H1 (cell line): ENCODE measurements around the gene LONP2. TPM values are rescaled to one million over a fixed set of nuclear protein-coding genes. Genes with fewer than 3 reads are reported as not detected.
A peak's percentile ranks its signal among the peaks of the same experiment; 100 is the strongest.

Experiments used
- CTCF ChIA-PET: fragments of 300-600 bp; sonication (Branson Sonifier 250); formaldehyde crosslinking; loops from one replicate; lab custom pipeline; 2021; ENCODE audit not compliant: partially characterized antibody; lab: Charles Lee
- POLR2A ChIA-PET: fragments of 300-600 bp; sonication (Branson Sonifier 250); formaldehyde crosslinking; loops from one replicate; lab custom pipeline; 2021; ENCODE audit warnings: inconsistent platforms; ENCODE audit not compliant: partially characterized antibody; lab: Charles Lee
- DNase-seq, 2 experiments: peaks; one replicate each; pipeline versions ENCODE4 v3.0.0 to v3.0.0-alpha.2; 2010 to 2022; ENCODE audit warnings: low spot score in 2 of 2, low read depth in 1 of 2, mixed read lengths in 1 of 2
- FAIRE-seq: peaks from 2 replicates; lab custom pipeline; 2011; peaks lifted over from hg19 to GRCh38; lab: Jason Lieb, UNC
- H2AFZ ChIP-seq: 2 replicates; pipeline ENCODE4 v1.8.1; 2012; ENCODE audit warnings: low read length, inconsistent platforms
- H2AK5ac ChIP-seq: 2 replicates; pipeline ENCODE4 v1.6.1; 2013; ENCODE audit warnings: low read depth, low read length
- H2BK120ac ChIP-seq: replicated peaks from 2 replicates; pipeline ENCODE3; 2013; ENCODE audit warnings: low read depth, low read length, inconsistent platforms
- H2BK12ac ChIP-seq: 2 replicates; pipeline ENCODE4 v1.6.1; 2013; ENCODE audit warnings: low read depth, low read length
- H2BK15ac ChIP-seq: 2 replicates; pipeline ENCODE4 v1.6.1; 2013; ENCODE audit warnings: low read length
- H2BK20ac ChIP-seq: 2 replicates; pipeline ENCODE4 v1.6.1; 2013; ENCODE audit warnings: low read length
- H2BK5ac ChIP-seq: 2 replicates; pipeline ENCODE4 v1.6.1; 2013; ENCODE audit warnings: low read depth, low read length
- H3K14ac ChIP-seq: 2 replicates; pipeline ENCODE4 v1.6.1; 2013; ENCODE audit warnings: inconsistent platforms; ENCODE audit not compliant: insufficient read length
- H3K18ac ChIP-seq: 2 replicates; pipeline ENCODE4 v1.6.1; 2013; ENCODE audit warnings: low read length; ENCODE audit errors: extremely low read depth
- H3K23ac ChIP-seq: 2 replicates; pipeline ENCODE4 v1.6.1; 2013; ENCODE audit warnings: inconsistent platforms; ENCODE audit not compliant: insufficient read length
- H3K23me2 ChIP-seq: 2 replicates; pipeline ENCODE4 v1.6.1; 2013; ENCODE audit warnings: low read depth, low read length
- H3K27ac ChIP-seq: 2 replicates; pipeline ENCODE4 v1.6.1; 2011; ENCODE audit warnings: low read depth, low read length, inconsistent platforms
- H3K27me3 ChIP-seq, 4 experiments: replicated peaks in 1 of 4; 1 replicate in 1 of 4; 2 replicates in 3 of 4; pipeline versions ENCODE4 v1.6.1 to v1.8.1; 2011 to 2013; ENCODE audit warnings: low read length in 3 of 4, mild to moderate bottlenecking in 3 of 4, inconsistent platforms in 2 of 4, mixed read lengths in 2 of 4, moderate library complexity in 1 of 4; ENCODE audit not compliant: control insufficient read depth in 3 of 4, insufficient read depth in 3 of 4; ENCODE audit errors: extremely low read depth in 1 of 4
- H3K36me3 ChIP-seq, 4 experiments: 2 replicates each; pipeline versions ENCODE4 v1.6.1 to v1.8.1; 2011 to 2013; ENCODE audit warnings: mild to moderate bottlenecking in 4 of 4, low read length in 3 of 4, moderate library complexity in 2 of 4, control low read depth in 1 of 4, inconsistent platforms in 1 of 4; ENCODE audit not compliant: insufficient read depth in 4 of 4, control insufficient read depth in 2 of 4
- H3K4ac ChIP-seq: replicated peaks from 2 replicates; pipeline ENCODE3; 2013; ENCODE audit warnings: low read length, low read depth, mixed read lengths, inconsistent platforms; ENCODE audit not compliant: insufficient read length
- H3K4me1 ChIP-seq, 4 experiments: replicated peaks in 1 of 4; 1 replicate in 1 of 4; 2 replicates in 3 of 4; pipeline versions ENCODE4 v1.6.1 to v1.8.1; 2011 to 2013; ENCODE audit warnings: low read length in 3 of 4, inconsistent platforms in 2 of 4, mixed read lengths in 1 of 4; ENCODE audit not compliant: insufficient read depth in 4 of 4, control insufficient read depth in 3 of 4
- H3K4me2 ChIP-seq, 2 experiments: 2 replicates each; pipeline versions ENCODE4 v1.6.1 to v1.8.1; 2011 to 2013; ENCODE audit warnings: low read depth in 2 of 2, low read length in 2 of 2, control low read depth in 1 of 2, inconsistent platforms in 1 of 2, mild to moderate bottlenecking in 1 of 2; ENCODE audit not compliant: insufficient read depth in 1 of 2
- H3K4me3 ChIP-seq, 4 experiments: fragments of 200-600, 300-600 bp in 1 of 4; sonication (generic), shearing (Covaris generic), sonication (Bioruptor Twin) in 1 of 4; 2 replicates each; pipeline versions ENCODE4 v1.5.1 to v1.8.1; 2011 to 2016; ENCODE audit warnings: low read length in 4 of 4, low read depth in 3 of 4, control low read depth in 2 of 4, inconsistent platforms in 2 of 4, mild to moderate bottlenecking in 2 of 4, mixed read lengths in 1 of 4, moderate library complexity in 1 of 4; ENCODE audit not compliant: insufficient read depth in 2 of 4; ENCODE audit errors: extremely low read depth in 1 of 4
- H3K56ac ChIP-seq: replicated peaks from 2 replicates; pipeline ENCODE3; 2013; ENCODE audit warnings: low read depth, mild to moderate bottlenecking, mixed read lengths, low read length, inconsistent platforms; ENCODE audit not compliant: insufficient read length
- H3K79me1 ChIP-seq: 2 replicates; pipeline ENCODE4 v1.6.1; 2013; ENCODE audit warnings: low read depth, low read length, control low read depth
- H3K79me2 ChIP-seq, 2 experiments: 2 replicates each; pipeline versions ENCODE4 v1.6.1 to v1.8.1; 2012 to 2013; ENCODE audit warnings: low read length in 2 of 2, mild to moderate bottlenecking in 2 of 2, inconsistent platforms in 1 of 2; ENCODE audit not compliant: insufficient read depth in 2 of 2, control insufficient read depth in 1 of 2
- H3K9ac ChIP-seq, 4 experiments: replicated peaks in 1 of 4; 1 replicate in 1 of 4; 2 replicates in 3 of 4; pipeline versions ENCODE4 v1.6.1 to v1.8.1; 2011 to 2013; ENCODE audit warnings: low read depth in 3 of 4, low read length in 3 of 4, control low read depth in 2 of 4, mild to moderate bottlenecking in 2 of 4, moderate library complexity in 2 of 4, inconsistent platforms in 1 of 4; ENCODE audit errors: extremely low read depth in 1 of 4
- H3K9me3 ChIP-seq, 2 experiments: 2 replicates each; pipeline versions ENCODE4 v1.6.1 to v1.8.1; 2012 to 2013; ENCODE audit warnings: mild to moderate bottlenecking in 2 of 2, moderate library complexity in 2 of 2, control low read depth in 1 of 2, inconsistent platforms in 1 of 2, low read depth in 1 of 2, low read length in 1 of 2, mixed read lengths in 1 of 2; ENCODE audit not compliant: insufficient read depth in 2 of 2
- H4K20me1 ChIP-seq, 2 experiments: replicated peaks in 1 of 2; 2 replicates each; pipeline versions ENCODE3 to v1.8.1; 2011 to 2013; ENCODE audit warnings: inconsistent platforms in 2 of 2, low read length in 2 of 2, mild to moderate bottlenecking in 1 of 2; ENCODE audit not compliant: insufficient read depth in 2 of 2, control insufficient read depth in 1 of 2
- H4K5ac ChIP-seq: 2 replicates; pipeline ENCODE4 v1.6.1; 2013; ENCODE audit warnings: low read length, low read depth, mixed read lengths, inconsistent platforms; ENCODE audit not compliant: insufficient read length
- H4K8ac ChIP-seq: 2 replicates; pipeline ENCODE4 v1.8.0; 2013; ENCODE audit warnings: mild to moderate bottlenecking, moderate library complexity, low read length, inconsistent platforms; ENCODE audit not compliant: insufficient read depth; ENCODE audit errors: extremely low read depth
- H4K91ac ChIP-seq: replicated peaks from 2 replicates; pipeline ENCODE3; 2013; ENCODE audit warnings: low read length, mixed read lengths, inconsistent platforms; ENCODE audit not compliant: insufficient read length
- BACH1 ChIP-seq: IDR thresholded peaks from 2 replicates; pipeline ENCODE4 v1.6.1; 2012; ENCODE audit warnings: low read length, improper control_type of control experiment
- CTBP2 ChIP-seq: IDR thresholded peaks from 2 replicates; pipeline ENCODE4 v1.7.0; 2011; ENCODE audit warnings: borderline replicate concordance, mild to moderate bottlenecking, moderate library complexity, mixed read lengths, low read length; ENCODE audit not compliant: insufficient read depth, insufficient read length
- FOSL1 ChIP-seq: IDR thresholded peaks from 2 replicates; pipeline ENCODE4 v1.6.1; 2011; ENCODE audit warnings: mild to moderate bottlenecking, low read depth, low read length, moderate library complexity; ENCODE audit not compliant: insufficient read depth
- GABPA ChIP-seq: IDR thresholded peaks from 2 replicates; pipeline ENCODE4 v1.6.1; 2011; ENCODE audit warnings: mild to moderate bottlenecking, low read length, moderate library complexity, borderline replicate concordance; ENCODE audit not compliant: insufficient read depth
- GTF2F1 ChIP-seq: IDR thresholded peaks from 2 replicates; pipeline ENCODE4 v1.6.1; 2012; ENCODE audit warnings: low read depth, low read length, improper control_type of control experiment, borderline replicate concordance
- HDAC6 ChIP-seq: IDR thresholded peaks from one replicate; pipeline ENCODE4 v1.7.1; 2012; ENCODE audit warnings: low read depth, mild to moderate bottlenecking, inconsistent platforms, low read length, moderate library complexity
- JUN ChIP-seq: IDR thresholded peaks from 2 replicates; pipeline ENCODE4 v1.6.1; 2011; ENCODE audit warnings: low read depth, mild to moderate bottlenecking, improper control_type of control experiment, low read length
- JUND ChIP-seq: IDR thresholded peaks from 2 replicates; pipeline ENCODE4 v1.6.1; 2011; ENCODE audit warnings: mild to moderate bottlenecking, improper control_type of control experiment, low read length
- RFX5 ChIP-seq: IDR thresholded peaks from 2 replicates; pipeline ENCODE4 v1.6.1; 2011; ENCODE audit warnings: low read depth, low read length, improper control_type of control experiment, borderline replicate concordance
- SP1 ChIP-seq: IDR thresholded peaks from 2 replicates; pipeline ENCODE4 v1.6.1; 2011; ENCODE audit warnings: low read depth, low read length
- TAF7 ChIP-seq: optimal IDR thresholded peaks from 2 replicates; pipeline ENCODE3; 2011; ENCODE audit warnings: low read depth, mild to moderate bottlenecking, inconsistent platforms, low read length, moderate library complexity, borderline replicate concordance
- TBP ChIP-seq: IDR thresholded peaks from 2 replicates; pipeline ENCODE4 v1.6.1; 2011; ENCODE audit warnings: low read depth, low read length, improper control_type of control experiment
- TCF12 ChIP-seq: IDR thresholded peaks from 2 replicates; pipeline ENCODE4 v1.6.1; 2011; ENCODE audit warnings: low read depth, mild to moderate bottlenecking, low read length
- ZNF274 ChIP-seq: IDR thresholded peaks from 2 replicates; pipeline ENCODE4 v1.7.0; 2012; ENCODE audit warnings: low read length, borderline replicate concordance; ENCODE audit errors: extremely low read depth
- WGBS, 2 experiments: shearing (Covaris generic) in 1 of 2; methylation state at CpG; one replicate each; pipeline versions ENCODE4 v1.1.6 to v1.1.7; 2013 to 2015; ENCODE audit warnings: low lambda C conversion rate in 2 of 2, mixed read lengths in 2 of 2, inconsistent platforms in 1 of 2, low coverage in 1 of 2, missing lambda C conversion rate in 1 of 2; ENCODE audit not compliant: insufficient replicate concordance in 2 of 2, insufficient coverage in 1 of 2, insufficient read length in 1 of 2; ENCODE audit errors: extremely low coverage in 1 of 2, missing lambda C conversion rate in 1 of 2; 5-methylcytosine and 5-hydroxymethylcytosine counted together
- polyA plus RNA-seq, 7 experiments: library from polyadenylated mRNA; depleted of rRNA in 3 of 7; stranded (reverse) in 5 of 7; unstranded in 2 of 7; fragments of >200 nt in 5 of 7; fragments of 200-250 nt in 2 of 7; gene quantifications; 1 replicate in 5 of 7; 2 replicates in 1 of 7; 4 replicates in 1 of 7; pipeline versions ENCODE4 v1.2.1 to v1.2.3, GENCODE V29; 2011 to 2013; ENCODE audit warnings: missing spikeins in 2 of 7, mixed read lengths in 2 of 7
- total RNA-seq: library from RNA; stranded (reverse); fragmentation: NEBNext Ultra II Directional; extraction: Animal tissue kit (Norgen Biotek cat#: 25700); gene quantifications from 2 replicates; pipeline ENCODE4 v1.2.1, GENCODE V29; 2021

The LONP2 gene
- total and polyA plus RNA-seq, 2 of the 8 experiments (the other 6 are each of a cell fraction or from before 2014, with no cell fraction given): 8.1 to 23.1 TPM

GRCh38 chr16:48378836-48379235, 134.7 kb downstream of the LONP2 start:
- Histone ChIP-seq H4K5ac (no peak overlapping the region), H3K18ac (0 out of 2 replicates have a peak overlapping the region, but pooled peaks have one; percentile 11), H2BK20ac (no peak overlapping the region), H3K4me2 (peak overlapping the region; percentile 23 to 34; a peak in 3 of 4 replicates), H4K91ac (no peak overlapping the region), H2AFZ (no peak overlapping the region), H3K9me3 (no peaks in the 10 kb centered on the region), H2BK5ac (no peak overlapping the region), H2BK120ac (no peak overlapping the region), H3K4ac (no peak overlapping the region), H3K23ac (no peak overlapping the region), H3K79me2 (peaks cover 53 to 100% of the 10 kb centered on the region in 2 experiments), H3K14ac (no peak overlapping the region), H3K23me2 (peaks cover 2% of the 10 kb centered on the region), H3K9ac (no peak overlapping the region), H2BK12ac (no peak overlapping the region), H3K36me3 (no peaks in the 10 kb centered on the region), H3K4me3 (peak overlapping the region in 1 of 4 experiments; percentile 9; a peak in 1 of 8 replicates), H3K56ac (no peak overlapping the region), H3K27me3 (no peaks in the 10 kb centered on the region), H3K4me1 (peaks cover 0 to 18% (median 14%) of the 10 kb centered on the region in 4 experiments), H3K79me1 (peaks cover 3% of the 10 kb centered on the region), H2AK5ac (0 out of 2 replicates have a peak overlapping the region, but pooled peaks have one; percentile 40), H4K20me1 (peaks cover 12 to 16% of the 10 kb centered on the region in 2 experiments), H4K8ac (no peak overlapping the region), H3K27ac (no peak overlapping the region), H2BK15ac (no peak overlapping the region)
- WGBS, 2 experiments: 71% methylated on average over 1 of the region's 1 CpG; no CpG with 5 or more reads in 1 of the 2 experiments
- CTCF ChIA-PET: interaction anchor here (1.9 kb wide), 1 partner anchor 45 kb away, joined by 5 read pairs; no protein-coding TSS in a partner anchor
- FAIRE-seq (no peak), DNase-seq (no peak)
- TF ChIP-seq TAF7 (no peak), GABPA (no peak), JUND (no peak), SP1 (no peak), RFX5 (no peak), HDAC6 (no peak), GTF2F1 (no peak), JUN (no peak), FOSL1 (no peak), TCF12 (no peak), TBP (no peak), BACH1 (no peak), ZNF274 (no peak), CTBP2 (no peak)
- POLR2A ChIA-PET: interaction anchor here (0.9 to 11.9 kb wide), 3 partner anchors 8 to 17 kb away, joined by 3 to 156 read pairs (median 52); partner anchors contain the start of gene SIAH1
